NCI-H2196 (cell line): ENCODE data around the gene ARHGAP1.

Source experiments
- DNase-seq: peaks from one replicate; lab custom pipeline; 2025; ENCODE audit not compliant: unreplicated experiment; lab: John Stamatoyannopoulos, UW

ARHGAP1 gene

DNA sequence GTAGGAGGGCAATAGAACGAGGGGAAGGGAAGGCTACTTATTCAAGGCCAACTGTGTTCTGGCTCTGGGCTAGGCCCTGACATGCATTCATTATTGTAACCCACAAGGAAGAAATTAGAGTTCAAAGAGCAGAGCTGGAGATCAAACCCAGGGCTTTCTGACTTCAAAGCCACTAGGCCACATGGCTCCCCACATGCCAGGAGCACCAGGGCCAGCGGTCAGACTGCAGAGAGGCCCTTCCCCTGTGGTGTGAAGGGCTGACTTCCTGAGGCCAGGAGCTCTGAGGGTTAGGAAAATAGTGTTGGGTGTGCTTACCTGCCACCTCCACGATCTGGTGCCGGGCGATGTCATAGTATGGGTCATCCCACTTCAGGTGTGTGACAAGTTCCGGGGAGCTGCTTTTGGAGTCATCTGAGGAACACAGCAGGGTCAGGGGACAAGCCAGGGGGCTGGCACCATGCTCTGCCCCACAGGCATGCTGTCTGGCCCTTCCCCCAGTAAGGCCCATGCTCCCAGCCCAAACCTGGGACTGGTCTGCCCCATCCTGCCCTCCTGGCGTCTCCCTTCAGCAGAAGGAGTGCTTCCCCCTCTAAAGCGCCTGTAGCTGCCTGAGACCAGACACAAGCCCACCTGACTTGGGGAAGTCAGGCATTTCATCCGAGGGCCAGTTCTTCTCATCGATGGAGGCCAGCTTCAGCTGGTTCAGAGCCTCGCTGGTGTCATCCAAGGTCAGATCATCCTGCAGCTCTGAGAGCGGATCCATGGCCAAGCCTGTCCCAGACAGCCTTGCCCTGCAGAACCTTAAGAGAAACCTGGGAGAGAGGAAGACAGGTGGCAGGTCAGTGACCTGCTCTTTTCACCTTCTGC, 4.8 kb downstream of the ARHGAP1 start:
- DNase-seq, result no peak

DNA sequence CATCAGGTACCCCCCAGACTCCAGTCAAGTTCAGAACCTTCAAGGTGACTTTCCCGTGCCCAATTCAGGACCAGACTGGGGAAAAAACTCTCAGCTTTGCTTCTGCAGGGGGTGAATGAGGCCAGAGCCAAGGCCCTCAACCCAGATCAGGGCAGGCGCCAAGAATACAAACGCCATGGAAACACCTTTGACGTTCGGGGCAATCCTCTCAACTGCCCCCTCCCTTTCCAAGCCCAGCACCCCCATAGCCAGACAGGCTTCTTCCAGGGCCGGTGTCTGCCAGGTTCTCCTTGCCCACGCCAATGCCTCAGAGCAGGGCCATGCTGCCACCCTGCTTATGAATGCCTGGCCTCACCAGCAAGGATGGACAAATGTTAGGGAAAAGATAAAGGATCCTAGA, 5.8 kb downstream of the ARHGAP1 start:
- DNase-seq, result no peak

DNA sequence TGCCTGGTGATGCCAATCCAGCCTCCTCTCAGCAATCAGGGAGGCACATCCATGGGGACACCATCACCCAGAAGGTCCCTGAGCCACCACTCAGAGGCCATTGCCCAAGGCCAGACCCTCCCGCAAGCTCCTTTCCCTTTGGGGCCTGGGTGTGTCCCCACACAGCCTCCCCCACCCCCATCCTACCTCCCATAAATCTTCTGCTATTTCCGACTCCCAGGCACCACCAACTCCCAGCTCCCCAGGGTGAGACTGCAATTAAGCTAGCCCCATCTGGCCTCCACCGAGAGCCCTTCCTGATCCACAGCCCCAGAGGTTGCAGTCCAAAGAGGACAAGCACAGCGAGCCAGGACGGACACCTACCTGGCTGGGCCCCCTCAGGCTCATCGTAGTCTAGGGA, 6.3 kb downstream of the ARHGAP1 start:
- DNase-seq, result no peak

DNA sequence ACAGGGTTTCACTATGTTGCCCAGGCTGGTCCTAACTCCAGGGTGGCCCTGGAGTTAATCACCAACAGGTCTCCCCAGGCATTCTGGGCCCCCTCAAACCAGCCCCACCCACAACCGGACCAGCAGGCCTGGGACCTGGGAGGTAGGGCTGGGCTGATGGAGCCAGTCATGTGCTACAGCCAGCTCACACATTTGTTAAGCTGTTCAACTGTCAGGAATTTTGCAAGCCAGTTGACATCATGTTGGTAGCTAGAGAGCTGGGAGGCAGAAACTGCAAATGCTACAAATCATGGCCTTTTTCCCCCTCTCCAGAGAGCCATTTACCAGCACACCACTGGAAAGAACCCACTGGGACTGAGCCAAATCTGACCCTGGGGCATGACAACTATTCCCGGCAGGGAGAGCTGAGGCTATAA, 6.8 kb downstream of the ARHGAP1 start:
- DNase-seq, result no peak

DNA sequence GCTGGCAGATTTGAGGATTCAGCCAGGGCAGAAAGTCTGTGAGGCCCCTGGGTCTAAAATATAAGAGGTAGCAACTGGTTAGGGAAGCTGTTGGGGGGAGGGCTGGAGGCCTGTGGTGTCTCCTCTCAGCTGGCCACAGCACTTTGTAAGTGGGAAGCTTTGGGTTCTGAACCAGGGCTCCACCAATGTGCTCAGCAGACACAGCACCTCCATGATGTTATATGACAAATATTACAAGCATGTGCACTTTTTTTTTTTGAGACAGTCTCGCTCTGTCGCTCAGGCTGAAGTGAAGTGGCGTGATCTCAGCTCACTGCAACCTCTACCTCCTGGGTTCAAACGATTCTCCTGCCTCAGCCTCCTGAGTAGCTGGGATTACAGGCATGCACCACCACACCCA, 8.0 kb downstream of the ARHGAP1 start:
- no peak for DNase-seq

DNA sequence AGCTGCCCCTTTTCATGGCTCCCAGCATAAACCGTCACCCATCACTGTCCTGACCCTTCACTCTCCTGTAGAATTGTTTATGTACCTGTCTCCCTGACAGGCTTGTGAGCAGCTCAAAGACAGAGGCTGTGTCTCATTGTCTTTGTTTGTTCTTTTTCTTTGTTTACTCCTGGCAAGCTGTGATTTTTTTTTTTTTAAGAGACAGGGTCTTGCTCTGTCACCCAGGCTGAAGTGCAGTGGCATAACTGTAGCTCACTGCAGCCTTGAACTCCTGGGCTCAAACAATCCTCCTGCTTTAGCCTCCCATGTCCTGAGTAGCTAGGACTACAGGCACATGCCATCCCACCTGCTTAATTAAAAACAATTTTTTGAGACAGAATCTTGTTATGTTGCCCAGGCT, 9.7 kb downstream of the ARHGAP1 start:
- DNase-seq, result no peak

DNA sequence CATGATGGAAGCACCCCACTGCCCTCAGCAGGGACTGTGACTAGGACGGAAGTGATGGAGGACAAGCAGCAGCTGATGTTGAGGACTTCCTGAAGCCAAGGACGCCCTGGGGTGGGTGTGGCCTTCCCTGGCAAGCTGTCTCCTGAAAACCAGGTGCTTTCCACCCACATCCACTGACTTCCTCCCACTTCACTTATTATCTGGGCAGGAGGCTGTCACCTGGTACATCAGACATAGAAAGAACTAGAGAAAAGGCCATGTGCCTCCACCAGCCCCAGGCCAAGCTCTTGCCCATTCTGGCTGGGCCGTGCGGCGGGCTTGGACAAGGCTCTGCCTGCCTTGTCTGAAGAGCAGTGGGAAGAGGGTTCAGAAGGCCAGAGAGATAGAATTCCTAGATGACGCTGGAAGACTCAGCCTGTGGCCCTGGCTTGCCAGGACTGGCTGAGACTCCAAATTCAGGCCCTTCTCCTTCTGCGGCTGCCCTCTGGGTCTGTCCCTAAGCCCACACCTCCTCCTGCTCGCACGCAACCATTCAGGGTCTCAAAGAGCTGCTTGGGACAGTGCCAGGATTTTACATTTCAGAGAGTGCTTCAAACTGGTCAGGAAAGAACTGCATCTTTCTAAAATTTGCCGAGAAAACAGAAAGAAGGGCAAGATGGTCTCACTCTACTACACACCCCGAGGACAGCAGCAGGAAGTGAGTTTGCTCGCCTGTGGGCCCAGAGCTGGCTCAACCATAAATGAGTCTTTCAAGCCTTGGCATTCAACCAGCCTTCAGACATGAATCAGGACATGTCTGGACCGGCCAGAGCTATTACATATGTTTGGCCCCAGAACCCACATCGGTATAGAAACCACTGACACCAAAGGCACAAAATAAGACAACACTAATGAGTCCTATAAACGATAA, 13.3 kb downstream of the ARHGAP1 start:
- peak; percentile 87 for DNase-seq

DNA sequence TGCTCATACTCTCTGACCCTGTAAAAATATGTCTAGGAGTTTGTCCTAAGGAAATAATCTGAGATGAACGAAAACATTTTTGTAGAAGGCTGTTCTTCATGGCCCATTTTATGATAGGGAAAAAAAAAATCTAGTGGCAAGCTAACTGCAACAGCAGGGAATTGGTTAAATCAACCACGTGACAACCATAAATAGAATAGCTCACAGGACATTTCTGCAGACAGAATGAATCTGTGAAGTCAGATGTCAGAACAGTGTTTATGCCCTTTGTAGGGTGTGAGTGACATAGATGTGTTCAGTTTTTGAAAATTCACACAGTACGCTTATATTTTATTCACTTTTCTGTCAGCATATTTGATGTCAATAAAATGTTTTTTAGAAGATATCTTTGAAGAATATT, 16.1 kb downstream of the ARHGAP1 start:
- no peak for DNase-seq

DNA sequence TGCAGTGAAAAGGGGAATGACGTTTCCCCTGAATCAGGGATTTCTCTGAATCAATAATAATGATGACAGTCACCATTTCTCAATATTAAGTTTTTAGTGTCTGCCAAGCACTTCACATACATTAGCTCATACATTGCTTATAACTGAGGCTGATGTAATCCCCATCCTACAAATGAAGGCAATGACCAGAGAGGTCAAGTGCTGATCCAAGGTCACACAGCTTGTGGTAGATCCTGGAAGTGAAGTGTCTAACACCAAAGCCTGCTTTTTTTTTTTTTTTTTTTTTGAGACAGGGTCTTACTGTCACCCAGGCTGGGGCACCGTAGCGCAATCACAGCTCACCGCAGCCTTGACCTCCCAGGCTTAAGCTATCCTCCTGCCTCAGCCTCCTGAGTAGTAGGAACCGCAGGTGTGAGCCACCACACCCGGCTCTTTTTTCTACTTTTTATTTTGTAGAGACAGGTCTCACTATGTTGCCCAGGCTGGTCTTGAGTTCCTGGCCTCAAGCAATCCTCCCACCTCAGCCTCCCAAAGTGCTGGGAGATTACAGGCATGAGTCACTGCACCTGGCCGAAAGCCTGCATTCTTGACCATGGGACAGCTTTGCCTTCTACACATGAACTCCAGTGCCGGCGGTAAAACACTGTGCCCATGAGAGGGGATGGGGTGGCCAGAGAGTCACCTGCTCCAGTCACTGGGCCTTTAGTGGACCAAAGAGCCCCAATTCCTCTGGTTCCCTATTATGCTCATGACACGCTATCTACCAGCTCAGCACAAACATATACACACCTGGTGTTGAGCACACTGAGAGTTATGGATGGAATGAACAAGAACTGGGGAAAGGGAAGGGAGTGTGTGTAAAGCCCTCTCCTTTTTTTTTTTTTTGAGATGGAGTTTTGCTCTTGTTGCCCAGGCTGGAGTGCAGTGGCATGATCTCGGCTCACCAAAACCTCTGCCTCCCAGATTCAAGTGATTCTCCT, 17.4 kb downstream of the ARHGAP1 start:
- no peak for DNase-seq

DNA sequence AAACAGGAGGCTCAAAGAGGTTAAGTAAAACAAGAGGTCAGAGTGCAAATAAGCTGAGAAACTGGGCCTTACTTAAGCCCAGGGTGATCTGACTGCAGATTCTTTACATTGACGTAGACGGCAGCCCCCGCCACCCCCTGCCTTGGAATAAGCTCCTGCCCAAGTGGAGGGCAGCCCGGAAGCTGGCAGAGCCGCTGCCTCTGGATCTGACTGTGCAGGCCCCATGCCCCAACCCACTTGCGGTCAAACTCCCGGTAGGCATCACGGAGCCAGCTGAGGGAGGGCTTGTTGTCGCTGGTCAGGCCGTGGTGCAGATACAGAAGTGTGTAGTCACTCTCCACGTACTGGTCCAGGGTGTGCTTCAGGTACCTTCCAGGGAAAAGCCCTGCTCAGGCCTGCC, 18.6 kb downstream of the ARHGAP1 start:
- DNase-seq, result no peak

DNA sequence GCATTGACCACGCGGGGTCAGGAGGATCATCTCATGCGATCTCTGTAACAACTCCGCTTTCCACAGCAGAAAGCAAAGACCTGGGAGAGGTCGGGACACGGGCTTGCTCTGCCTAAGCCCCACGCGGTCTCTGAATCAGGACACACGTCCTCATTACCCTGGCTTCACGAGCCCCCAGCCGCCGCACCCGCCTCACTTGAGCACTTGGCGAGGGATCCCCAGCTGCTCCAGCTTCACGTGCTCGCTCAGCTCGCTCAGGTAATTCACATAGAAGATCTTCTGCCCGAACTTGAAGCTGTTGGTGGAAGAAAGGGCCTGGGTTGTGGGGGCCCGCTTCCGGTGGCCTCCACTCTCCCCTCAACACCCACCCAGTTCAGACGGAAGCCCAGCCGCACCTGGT, 19.6 kb downstream of the ARHGAP1 start:
- no peak for DNase-seq

DNA sequence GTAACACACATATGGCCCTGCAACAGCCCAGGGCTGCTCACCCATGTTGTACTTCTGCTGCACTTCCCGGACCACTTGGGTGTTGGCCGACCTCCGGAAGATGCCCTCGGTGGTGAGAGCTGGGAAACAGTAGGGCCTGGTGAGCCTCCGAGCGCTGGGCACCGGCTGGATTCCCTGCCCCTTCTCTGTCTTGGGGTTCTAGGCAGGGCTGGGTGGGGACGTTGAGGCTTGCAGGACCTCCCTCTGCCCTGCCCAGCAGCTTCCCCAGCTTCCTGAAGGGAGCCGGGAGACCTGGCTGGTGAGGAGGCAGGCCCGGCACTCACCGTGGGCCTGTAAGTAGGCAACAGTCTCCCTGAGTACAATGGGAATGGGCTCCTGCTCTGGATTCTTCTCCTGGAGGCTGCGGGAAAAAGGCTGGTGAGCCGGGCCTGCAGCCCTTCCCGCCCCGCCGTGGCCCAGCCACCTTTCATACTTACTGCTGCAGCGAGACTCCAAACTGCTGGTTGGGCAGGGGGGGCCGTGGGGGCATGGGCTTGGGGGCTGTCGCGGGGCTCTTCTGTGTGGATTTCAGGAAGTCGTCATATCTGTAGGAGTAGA, 20.2 kb downstream of the ARHGAP1 start:
- DNase-seq, result no peak

DNA sequence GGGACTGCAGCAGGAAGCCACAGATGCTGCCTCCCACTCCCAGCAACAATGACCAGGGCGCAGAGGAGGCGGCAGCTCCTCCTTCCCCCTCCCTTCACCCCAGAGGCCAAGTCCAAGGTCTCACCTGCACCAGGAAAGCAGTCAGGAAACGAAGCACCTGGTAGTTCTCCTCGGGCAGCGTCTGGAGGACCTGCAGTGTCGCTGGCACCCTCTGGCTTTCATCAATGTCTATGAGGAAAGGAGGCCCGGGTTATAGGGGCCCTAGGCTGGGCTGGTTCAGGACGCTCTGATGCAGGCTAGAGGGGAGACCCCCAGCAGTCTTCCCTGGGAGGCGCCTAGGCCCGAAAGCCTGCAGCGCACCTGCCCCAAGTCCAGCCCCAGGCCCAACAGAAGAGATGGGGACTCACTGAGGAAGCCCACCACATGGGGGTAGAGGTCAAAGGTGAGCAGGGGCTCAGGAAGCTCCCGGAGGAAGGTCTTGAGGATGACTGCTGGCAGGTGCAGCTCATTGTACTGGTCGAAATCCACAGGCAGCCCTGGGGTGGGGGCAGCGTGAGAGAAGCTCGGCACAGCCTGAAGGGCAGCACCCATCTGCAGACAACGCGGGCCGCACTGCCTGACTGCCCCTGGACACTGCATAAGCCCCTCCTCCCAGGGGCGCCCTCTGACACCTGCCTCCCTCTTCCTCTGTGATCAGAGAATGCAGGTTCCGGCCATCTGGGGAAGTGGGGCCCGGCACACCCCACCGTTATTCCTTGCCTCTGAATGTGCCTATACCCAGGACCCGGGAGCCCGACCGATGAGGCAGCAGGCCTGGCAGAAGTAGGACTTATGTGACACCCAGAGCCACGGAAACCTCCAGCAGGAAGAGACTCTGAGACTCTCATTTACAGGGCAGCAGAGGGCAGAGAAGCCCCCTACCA, 20.9 kb downstream of the ARHGAP1 start:
- no peak for DNase-seq

DNA sequence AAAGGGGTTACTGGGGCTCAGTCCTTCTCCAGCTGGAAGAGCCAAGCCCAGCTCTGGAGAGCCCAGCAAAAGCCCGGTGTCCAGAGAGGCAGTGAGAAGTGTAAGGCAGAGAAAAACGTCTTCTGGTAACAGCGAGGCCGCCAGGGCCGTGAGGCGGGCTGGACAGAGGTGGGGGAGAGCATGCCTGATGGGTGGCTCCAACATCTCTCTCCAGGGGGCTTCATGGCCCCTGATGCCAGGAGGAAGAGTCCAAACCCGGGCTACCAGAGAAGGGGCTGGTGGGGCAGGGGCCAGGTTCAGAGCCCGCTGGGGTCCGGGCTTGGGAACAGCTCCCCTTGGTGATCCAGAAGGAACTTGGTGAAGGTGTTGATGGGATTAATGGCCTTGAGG, 21.7 kb downstream of the ARHGAP1 start:
- no peak for DNase-seq

DNA sequence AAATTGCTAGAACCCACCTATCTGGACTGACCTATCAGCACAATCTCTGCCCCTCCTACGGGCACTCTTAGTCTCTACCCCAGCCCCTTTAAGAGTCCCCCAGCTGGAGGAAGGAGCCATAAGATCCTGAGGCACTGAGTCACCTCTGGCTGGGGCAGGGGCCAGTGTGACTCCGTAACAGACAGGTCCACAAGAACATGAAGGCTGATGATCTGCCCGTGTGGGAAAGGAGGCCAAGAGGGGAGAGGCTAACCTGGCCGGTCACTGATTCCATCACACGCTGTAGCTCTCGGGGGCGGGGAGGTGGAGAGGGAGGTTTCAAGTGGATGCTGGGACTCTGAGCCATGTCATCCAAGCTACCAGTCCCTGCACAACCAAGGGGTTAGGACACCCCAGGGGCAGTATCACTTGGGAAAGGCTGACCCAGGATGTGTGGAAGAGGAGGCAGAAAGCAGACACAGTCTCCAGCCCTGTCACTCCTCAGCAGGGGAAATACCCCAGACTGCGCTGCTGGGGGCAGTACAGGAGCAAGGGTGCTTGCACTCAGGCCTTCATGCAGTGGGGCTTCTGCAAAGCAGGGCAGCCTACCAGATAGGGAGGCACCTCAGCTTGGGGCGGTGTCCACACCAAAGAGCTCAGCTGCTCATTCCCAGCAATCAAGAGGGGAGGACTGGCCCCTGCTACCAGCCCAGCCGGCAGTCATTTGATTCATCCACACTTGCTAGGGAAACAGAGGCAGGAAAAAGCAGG, 22.3 kb downstream of the ARHGAP1 start:
- no peak for DNase-seq

DNA sequence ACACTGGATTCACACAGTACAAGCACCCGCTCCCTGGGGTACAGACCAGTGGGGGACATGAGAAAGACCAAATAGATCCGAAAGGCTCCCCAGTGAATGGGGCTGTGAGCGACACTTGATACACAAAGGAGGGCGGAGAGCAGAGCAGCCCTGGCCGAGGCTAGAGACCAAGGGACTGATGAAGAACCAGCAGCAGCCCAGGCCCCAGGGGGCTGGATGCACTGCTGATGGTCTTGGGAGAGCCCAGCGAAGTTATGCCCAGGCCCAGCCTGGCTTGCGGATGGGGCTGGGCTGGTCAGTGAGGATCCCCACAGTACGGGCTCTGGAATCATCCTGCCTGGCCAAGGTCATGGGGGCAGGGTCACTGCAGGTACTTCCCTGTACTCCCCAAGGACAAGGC, 23.2 kb downstream of the ARHGAP1 start:
- DNase-seq, result no peak

DNA sequence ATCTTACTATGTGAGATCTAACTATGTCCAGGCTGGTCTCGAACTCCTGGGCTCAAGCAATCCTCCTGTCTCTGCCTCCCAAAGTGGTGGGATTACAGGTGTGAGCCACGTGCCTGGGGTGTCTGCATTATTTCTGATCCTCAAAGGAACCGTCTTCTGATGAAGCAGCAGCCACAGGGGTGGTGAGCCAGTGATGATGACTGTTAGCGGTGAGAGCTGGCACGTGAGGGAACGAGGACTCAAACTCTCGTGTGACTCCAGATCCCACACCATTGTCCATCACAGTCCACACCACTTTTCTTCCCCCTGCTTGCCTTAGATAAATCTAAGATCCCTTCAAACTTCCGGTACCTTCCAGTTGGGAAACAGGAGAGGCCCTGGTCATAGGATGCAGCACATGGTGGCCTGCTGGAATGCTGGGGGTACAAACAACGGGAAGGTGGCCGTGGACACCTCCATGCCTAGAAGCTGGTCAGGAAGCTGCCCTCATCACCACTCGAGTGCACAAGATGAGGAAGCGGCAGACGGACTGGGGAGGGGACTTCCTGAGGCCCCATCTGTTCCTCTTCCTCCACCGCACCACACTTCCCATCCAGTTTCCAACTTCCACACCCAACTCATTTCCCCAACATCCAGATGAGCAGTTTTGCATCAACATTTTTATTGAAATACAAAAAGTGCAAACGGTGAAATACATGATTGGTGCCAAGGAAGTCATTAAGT, 23.8 kb downstream of the ARHGAP1 start:
- no peak for DNase-seq

DNA sequence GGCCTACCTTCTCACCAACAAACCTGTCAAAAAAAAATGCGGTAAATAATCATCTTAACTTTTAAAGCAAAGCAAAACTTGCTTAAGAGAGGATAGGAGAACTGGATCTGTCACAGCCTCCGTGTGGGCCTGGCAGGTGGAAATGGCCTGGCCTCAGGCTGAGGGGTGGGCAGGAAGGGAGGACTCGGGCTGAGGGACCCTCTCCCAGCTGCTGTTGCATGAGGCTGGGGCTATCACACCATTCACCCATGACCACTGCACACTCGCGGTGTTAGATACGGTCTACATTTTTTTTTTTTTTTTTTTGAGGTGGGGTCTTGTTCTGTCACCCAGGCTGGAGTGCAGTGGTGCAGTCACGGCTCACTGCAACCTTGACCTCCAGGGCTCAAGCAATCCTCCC, 24.5 kb downstream of the ARHGAP1 start:
- DNase-seq, result no peak
